HG02840 (cell line): ENCODE results near the gene VWA3A.
"Not testable (repeated sequence)": the region's sequence is repeated elsewhere in the genome, so short reads cannot be mapped to it uniquely, and the experiment has no call there.

Experiments
- ATAC-seq: cut with Tn5 transposase; IDR thresholded peaks from one replicate; pipeline ENCODE4 v1.9.1; 2021; ENCODE audit warnings: mild to moderate bottlenecking, moderate library complexity, moderate number of reproducible peaks; ENCODE audit not compliant: unreplicated experiment, low FRiP score

Gene VWA3A

DNA sequence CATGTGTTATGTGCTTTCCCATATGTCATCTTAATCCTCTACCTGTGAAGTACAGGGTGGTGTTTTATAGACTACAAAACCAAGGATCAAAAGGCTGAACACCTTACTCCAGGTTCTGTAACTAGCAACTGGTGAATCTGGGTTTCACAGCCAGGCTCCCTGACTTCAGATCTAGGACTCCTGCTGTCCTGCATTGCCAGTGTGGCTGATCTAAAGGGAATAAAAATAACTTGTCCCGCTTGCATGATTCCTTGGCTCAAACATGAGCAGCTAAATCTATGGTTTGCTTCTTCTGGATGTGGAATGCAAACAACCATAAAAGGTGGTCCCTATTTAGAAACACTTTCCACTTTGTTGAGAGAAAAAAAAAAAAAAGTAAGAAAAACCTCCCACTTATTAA, 3.7 kb upstream of the VWA3A start:
- ATAC-seq: no peak

DNA sequence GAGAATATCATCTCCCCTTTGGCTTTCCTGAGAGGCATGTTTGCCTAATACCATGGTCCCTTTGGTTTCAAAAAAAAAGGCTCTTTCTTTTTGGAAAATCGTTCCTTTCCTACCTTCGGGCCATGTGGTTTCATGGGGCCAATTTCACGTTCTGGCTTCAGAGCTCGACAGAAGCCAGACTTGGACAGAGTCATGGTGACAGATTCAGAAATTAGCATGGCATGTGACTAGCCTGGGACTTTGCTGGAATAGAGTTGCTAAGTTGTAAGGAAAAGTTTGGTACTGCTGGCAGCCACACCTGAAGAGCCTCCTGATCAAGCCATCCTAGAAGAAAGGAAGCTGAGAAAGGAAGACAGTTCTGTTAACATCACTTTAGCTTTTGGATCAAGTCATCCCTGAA, 2.4 kb upstream of the VWA3A start:
- ATAC-seq: no peak

- no peak for ATAC-seq
Measured at GRCh38 chr16:22091721-22092120, 620 bp upstream of the VWA3A start.

DNA sequence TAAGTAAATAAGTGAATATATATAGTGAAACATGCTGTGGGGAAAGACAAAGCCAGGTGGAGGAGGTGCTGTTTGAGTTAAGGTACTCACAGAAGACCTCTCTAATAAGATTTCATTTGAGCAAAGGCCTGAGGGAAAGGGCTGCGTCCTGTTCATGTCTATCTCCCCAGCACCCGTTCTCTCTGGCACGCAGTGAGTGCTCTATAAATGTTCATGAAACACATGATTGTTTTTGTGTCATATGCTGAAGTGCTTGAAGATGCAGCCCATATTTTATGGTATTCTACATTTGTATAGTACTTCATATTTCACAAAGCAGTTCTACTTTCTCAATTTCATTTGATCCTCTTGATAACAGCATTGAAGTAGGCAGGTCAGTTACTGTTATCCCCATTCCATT, 990 bp downstream of the VWA3A start:
- ATAC-seq: no peak

GRCh38 chr16:22093996-22094395, 1.7 kb downstream of the VWA3A start:
- ATAC-seq: no peak

DNA sequence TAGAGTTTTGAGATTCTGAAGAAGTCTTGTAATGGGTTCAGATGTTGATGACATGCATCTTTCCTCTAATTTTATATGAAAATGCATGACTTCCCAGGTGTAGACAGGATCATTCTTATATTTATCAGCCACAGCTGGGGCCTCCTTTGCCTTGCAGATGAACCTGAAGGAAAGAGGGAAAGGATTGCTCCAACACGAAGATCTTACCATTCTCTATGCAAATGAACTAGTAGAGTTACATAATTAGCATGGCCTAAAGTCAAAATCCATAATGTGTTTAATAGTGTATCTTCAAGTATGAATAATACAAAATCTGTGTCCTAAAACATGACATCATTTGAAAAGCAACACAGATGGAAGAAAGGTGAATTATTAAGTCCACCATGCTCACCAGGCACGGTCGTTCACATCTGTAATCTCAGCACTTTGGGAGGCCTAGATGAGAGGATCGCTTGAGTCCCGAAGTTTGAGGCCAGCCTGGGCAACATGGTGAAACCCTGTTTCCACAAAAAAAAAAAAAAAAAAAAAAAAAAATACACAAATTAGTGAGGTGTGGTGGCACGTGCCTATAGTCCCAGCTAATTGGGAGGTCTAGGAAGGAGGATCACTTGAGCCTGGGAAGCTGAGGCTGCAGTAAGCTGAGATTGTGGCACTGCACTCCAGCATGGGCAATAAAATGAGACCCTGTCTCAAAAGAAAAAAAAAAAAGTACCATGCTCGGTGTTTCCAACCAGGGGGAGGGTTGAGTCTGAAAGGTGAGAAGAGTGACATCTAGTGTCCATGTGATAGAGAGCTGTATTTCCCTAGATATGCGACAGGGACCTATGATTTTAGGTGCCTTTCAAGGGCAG, 6.3 kb downstream of the VWA3A start:
- no peak for ATAC-seq

- no peak for ATAC-seq
Measured at GRCh38 chr16:22099256-22099975, 7.1 kb downstream of the VWA3A start.

- no peak for ATAC-seq
Measured at GRCh38 chr16:22103441-22103840, 11.1 kb downstream of the VWA3A start.

DNA sequence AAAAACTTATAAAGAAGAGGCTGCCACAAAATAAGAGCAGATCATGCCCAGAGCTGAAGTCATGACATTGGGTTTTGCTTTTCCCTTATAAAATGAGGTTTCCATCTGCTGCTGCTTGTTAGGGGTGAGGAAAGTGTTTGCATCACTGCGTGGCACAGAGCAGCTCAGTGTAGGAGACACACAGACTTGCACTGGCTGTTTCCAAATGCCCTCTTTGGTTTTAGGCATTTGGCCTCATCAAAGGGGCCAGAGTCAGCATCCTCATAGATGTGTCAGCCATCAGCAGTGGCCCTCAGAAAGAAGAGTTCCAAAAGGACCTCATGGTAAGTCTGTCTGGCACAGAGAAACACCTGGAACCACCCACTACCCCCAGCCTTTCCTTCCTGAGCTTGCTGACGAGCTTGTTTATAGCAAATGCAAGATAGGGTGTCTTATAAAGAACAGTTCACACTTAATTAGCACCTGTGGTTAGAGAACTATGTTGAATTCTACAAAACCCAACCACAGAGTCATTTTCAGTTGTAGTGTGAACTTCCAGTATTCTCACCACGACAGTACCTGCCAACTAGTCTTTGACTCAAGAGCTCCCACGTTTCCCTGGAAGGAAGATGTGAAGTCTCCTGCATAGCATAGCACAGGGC, 17.0 kb downstream of the VWA3A start:
- ATAC-seq: no peak

DNA sequence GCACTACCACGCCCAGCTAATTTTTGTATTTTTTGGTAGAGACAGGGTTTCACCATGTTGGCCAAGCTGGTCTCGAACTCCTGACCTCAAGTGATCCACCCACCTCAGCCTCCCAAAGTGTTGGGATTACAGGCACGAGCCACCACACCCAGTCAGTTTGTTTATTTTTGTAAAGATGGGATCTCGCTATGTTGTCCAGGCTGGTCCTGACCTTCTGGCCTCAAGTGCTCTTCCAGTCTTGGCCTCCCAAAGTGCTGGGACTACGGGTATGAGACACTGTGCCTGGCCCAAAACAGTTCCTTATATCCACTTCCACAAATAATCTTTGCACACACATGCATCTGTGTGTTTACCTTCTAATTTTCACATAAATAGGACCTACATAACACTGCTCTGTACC, 19.3 kb downstream of the VWA3A start:
- ATAC-seq: not testable (repeated sequence)

DNA sequence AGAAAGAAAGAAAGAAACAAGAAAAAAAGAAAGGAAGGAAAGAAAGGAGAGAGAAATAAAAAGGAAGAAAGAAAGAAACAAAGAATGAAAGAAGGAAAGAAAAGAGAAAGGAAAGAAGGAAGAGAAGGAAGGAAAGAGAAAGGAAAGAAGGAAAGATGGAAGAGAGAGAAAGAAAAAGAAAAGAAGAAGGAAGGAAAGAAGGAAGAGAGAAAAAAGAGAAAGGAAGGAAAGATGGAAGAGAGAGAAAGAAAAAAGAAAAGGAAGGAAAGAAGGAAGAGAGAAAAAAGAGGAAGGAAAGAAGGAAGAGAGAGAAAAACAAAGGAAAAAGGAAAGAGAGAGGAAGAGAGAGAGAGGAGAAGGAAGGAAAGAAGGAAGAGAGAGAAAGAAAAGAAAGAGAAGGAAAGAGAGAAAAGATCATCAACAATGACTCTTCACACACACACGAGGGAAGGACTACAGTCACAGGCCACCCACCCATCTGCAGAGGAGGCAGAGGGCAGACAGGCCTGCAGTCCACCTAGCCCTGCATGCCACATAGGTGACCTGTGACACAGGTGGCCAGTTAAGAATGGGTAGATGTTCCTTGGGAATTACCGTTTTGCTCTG, 23.9 kb downstream of the VWA3A start:
- no peak for ATAC-seq

DNA sequence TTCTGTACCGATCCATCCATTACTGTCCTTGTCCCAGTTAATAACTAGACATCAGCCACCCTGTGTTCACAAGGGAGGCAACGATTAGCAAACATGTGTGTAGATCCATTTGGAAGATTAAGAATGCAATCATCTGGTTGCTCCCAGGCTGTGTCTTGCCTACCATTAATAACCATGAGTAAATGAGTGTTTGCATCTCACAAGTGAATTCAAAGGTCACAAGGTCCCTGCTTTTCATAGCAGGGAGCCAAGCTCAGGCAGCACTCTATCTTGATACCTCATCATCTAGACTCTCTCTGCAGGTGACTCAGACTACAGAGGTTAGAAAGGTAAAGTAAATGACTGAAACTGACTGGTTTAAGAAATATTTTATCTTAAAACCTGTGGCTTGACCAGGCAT, 25.3 kb downstream of the VWA3A start:
- ATAC-seq: no peak

DNA sequence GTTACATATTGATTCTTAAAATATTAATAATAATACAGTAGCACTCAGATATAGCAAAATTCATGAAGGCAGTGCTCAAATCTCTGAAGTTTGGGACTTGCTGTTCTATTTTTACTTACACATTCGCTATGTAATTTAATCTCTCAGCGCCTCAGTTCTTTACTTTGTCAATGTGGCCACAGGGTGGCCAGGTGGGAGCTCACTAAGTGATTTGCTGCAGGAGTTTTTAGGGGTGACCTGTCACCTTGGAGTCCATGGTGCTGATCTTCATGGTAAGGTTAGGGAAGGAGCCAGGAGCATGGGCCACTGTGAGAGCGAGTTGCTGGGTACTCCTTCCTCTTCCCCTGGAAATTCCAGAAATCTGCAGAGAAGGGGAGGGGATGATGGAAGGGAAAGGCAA, 28.1 kb downstream of the VWA3A start:
- ATAC-seq: no peak

DNA sequence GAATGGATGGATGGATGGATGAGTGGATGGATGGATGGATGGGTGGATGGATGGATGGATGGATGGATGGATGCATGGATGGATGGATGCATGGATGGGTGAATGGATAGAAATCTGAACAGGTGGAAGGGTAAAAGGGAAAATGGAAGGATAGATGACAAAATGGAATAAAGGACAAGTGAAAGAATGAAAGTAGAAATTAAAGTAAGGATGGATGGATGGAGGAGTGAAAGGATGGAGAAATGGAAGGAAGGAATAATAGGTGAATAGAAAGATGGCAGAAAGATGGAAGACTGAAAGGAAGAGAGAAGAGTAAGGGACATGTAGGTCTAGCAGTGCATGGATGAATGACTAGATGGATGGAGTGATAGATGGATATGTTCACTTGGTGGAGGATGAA, 29.9 kb downstream of the VWA3A start:
- ATAC-seq: no peak

- ATAC-seq: no peak
Measured at GRCh38 chr16:22123146-22123545, 30.8 kb downstream of the VWA3A start.

- ATAC-seq: no peak
Measured at GRCh38 chr16:22123759-22124490, 31.6 kb downstream of the VWA3A start.

DNA sequence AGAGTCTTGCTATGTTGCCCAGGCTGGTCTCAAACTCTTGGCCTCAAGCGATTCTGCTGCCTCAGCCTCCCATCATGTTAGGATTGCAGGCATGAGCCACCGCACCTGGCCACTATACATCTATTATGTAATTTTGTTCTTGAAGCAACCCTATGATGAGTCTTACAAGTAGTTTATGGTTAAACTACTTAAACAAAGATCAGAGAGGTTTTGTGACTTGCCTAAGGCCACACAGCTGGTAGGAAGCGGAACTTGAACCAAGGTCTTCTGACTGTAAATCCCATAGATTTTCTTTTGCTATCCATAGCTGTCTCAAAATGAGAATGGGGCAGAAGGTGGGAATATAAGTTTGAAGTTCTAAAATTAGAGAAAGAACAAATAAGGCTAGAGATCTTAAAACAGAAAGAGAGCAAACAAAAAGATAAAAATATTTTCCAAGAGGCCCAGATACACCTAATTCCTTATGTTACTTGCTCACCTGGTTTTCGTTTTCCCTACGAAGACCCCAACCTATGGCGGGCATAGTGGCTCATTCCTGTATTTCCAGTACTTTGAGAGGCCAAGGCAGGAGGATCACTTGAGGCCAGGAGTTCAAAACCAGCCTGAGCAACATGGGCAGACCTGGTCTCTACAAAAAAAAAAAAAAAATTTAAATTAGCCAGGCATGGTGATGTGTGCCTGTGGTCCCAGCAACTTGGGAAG, 32.4 kb downstream of the VWA3A start:
- ATAC-seq: no peak

DNA sequence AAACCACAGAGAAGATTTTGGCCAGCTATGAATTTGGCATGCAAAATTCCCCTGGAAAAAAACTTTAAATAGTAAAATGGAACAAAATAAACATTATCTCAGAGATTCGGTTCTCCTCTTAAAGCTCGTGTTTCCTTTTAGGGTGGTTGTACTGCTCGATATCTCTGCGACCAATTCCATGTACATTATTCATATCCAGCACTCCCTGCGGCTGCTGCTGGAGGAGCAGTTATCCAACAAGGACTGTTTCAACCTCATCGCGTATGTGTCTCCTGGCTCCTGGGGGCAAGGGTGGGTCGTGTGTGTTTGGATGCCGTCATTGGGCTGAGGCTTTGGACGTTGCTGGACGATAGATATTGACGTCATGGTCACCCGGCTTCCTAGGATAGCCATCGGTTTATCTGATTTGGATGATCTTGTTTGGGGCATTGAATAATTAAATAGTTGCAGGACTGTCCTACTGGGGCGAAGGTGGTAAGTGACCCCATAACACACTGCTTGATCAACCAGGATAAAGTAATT, 33.8 kb downstream of the VWA3A start:
- ATAC-seq: no peak

DNA sequence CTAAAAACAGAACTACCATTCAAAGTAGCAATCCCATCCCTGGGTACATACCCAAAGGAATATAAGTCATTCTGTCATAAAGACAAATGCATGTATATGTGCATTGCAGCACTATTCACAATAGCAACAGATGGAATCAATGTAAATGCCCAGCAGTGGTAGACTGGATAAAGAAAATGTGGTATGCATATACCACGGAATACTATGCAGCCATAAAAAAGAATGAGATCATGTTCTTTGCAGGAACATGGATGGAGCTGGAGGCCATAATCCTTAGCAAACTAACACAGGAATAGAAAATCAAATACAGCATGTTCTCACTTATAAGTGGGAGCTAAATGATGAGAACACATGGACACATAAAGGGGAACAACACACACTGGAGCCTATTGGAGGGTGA, 36.2 kb downstream of the VWA3A start:
- ATAC-seq: not testable (repeated sequence)

DNA sequence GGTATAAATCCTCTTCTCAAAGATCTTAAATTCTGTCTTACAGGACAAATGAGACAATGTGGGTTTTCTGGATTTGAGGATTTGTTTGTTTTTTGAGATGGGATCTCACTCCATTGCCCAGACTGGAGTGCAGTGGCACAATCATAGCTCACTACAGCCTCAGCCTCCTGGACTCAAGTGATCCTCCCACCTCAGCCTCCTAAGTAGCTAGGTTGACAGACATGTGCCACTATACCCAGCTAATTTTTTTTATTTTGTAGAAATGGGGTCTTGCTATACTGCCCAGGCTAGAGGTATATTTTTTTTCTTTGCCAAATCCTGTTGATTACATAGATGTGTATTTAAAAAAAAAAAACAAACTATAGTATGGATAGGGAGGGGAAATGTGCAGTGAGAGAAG, 38.2 kb downstream of the VWA3A start:
- ATAC-seq: no peak
